Nephron (organoid): ENCODE data around the gene DRGX.

Experiments
- H3K27ac Mint-ChIP-seq, 3 experiments: 2 replicates each; pipeline ENCODE4 v1.8.0; 2020; ENCODE audit warnings: mixed read lengths in 3 of 3, mild to moderate bottlenecking in 2 of 3, moderate library complexity in 1 of 3
- H3K27me3 Mint-ChIP-seq: 2 replicates; pipeline ENCODE4 v1.8.0; 2021; ENCODE audit warnings: low read depth, mild to moderate bottlenecking, moderate library complexity, mixed read lengths
- H3K36me3 Mint-ChIP-seq: 2 replicates; pipeline ENCODE4 v1.8.0; 2020; ENCODE audit warnings: low read depth, mixed read lengths
- H3K4me1 Mint-ChIP-seq: 2 replicates; pipeline ENCODE4 v1.8.0; 2020; ENCODE audit warnings: mixed read lengths
- H3K4me3 Mint-ChIP-seq, 3 experiments: 2 replicates each; pipeline ENCODE4 v1.8.0; 2020; ENCODE audit warnings: mild to moderate bottlenecking in 3 of 3, mixed read lengths in 3 of 3, moderate library complexity in 2 of 3
- H3K9me3 Mint-ChIP-seq: 2 replicates; pipeline ENCODE4 v1.8.0; 2020; ENCODE audit warnings: mixed read lengths
- TF ChIP-seq, protein P1 (sequence below), 3 experiments: fragments of 200-600 bp; sonication (generic); IDR thresholded peaks; one replicate each; pipeline ENCODE4 v1.5.0; 2021; ENCODE audit warnings: antibody characterized with exemption in 3 of 3; ENCODE audit not compliant: unreplicated experiment in 3 of 3

Gene DRGX

DNA sequence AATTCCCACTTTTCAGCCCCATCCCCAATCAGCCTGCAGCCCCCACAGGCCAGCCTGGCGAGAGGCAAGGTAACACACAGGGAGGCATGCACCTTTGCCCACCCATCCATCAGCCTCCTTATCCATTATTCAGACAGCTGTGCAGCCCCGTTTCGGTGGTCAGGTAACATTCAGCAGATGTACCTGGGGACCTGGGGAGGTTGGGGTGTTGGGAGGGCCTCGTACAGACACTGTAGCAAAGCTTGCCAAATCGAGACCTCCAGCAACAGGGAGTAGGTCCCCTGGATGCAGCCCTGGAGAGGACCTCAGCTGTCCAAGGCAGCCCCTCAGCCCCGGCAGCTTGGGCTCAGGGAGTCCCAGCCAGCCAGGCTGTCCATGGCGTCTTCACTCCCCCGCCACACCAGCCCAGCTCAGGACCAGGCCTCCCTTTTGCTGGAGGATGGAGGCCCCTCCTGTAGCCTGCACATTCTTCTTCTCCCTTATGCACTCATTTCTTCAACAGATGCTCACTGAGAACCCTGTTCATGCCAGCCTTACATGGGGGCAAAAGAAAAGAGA is 8.5 kb upstream of the DRGX start:
- Mint-ChIP-seq H3K36me3 (no peaks in the 10 kb centered on the region), H3K27ac (no peak overlapping the region), H3K9me3 (no peaks in the 10 kb centered on the region), H3K4me3 (no peak overlapping the region), H3K4me1 (no peaks in the 10 kb centered on the region), H3K27me3 (peaks cover 87% of the 10 kb centered on the region)
- TF ChIP-seq, protein P1, sequence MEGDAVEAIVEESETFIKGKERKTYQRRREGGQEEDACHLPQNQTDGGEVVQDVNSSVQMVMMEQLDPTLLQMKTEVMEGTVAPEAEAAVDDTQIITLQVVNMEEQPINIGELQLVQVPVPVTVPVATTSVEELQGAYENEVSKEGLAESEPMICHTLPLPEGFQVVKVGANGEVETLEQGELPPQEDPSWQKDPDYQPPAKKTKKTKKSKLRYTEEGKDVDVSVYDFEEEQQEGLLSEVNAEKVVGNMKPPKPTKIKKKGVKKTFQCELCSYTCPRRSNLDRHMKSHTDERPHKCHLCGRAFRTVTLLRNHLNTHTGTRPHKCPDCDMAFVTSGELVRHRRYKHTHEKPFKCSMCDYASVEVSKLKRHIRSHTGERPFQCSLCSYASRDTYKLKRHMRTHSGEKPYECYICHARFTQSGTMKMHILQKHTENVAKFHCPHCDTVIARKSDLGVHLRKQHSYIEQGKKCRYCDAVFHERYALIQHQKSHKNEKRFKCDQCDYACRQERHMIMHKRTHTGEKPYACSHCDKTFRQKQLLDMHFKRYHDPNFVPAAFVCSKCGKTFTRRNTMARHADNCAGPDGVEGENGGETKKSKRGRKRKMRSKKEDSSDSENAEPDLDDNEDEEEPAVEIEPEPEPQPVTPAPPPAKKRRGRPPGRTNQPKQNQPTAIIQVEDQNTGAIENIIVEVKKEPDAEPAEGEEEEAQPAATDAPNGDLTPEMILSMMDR (IDR thresholded peaks at IDR 0.05; ENCODE audit: unreplicated experiment in 3 of 3): no peak

DNA sequence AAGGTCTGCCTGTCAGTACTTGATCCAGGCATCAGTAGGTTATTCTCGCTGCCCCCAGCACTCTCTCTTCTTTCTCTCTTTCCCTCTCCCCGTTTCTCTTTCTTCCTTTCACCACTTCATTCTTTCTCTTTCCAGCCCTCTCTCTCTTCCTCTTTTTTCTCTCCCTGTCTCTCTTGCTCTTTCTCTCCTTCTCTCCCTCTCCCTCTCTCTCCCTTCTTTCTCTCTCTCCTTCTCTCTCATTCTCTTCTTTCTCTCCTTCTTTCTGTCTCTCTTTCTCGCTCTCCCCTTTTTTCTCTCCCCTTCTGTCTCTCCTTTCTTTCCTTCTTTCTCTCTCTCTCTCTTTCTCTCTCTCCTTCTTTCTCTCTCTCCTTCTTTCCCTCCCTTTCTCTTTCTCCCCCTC is 7.5 kb upstream of the DRGX start:
- Mint-ChIP-seq H3K4me1 (peaks cover 6% of the 10 kb centered on the region), H3K27ac (no peak overlapping the region), H3K36me3 (no peaks in the 10 kb centered on the region), H3K9me3 (no peaks in the 10 kb centered on the region), H3K27me3 (peaks cover 88% of the 10 kb centered on the region), H3K4me3 (no peak overlapping the region)
- TF ChIP-seq, protein P1 (IDR thresholded peaks at IDR 0.05; ENCODE audit: unreplicated experiment in 3 of 3): no peak

DNA sequence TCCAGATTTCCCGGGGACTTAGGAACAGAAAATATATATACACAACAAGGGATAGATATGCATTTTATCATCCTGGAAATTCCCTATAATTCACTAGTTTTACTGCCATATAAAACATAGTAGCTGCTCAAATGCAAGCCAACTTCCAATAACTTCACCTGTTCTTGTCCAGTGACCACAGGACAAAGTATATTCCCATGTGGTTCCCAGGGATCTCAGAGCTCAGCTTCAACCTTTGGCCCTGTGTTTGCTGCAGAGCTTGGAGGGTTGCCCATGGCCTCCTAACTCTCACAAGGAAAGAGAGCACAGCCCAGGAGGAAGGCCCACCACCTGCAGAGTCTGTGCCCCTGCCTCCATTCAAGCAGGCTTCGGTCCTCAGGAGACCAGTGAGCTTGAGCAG is 4.5 kb upstream of the DRGX start:
- Mint-ChIP-seq H3K9me3 (no peaks in the 10 kb centered on the region), H3K27ac (no peak overlapping the region)

DNA sequence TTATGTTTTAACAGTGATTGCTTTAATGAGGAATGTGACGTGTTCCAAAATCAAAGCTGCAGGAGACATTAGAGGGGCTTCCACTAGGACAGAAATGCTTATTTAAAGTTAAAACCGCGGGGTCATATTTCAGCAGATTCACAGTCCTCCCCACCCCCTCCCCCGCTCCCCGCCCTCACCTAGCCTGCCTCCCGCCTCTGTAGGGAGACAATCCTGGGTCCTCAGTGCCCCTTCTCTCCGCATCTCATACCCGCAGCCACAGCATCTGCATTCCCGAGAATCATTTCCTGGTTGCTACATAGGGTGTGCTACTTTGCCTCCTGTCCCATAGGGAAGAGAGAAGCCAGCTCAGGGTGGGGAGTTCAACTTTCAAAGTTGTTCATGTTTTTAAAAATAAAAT is 3.1 kb upstream of the DRGX start:
- peaks cover 99% of the 10 kb centered on the region for H3K27me3 Mint-ChIP-seq
- H3K36me3 Mint-ChIP-seq: no peaks in the 10 kb centered on the region
- peaks cover 6% of the 10 kb centered on the region for H3K4me1 Mint-ChIP-seq
- H3K27ac Mint-ChIP-seq: no peak overlapping the region
- TF ChIP-seq, protein P1 (IDR thresholded peaks at IDR 0.05; ENCODE audit: unreplicated experiment in 3 of 3): no peak
- H3K9me3 Mint-ChIP-seq: no peaks in the 10 kb centered on the region
- peak overlapping the region; percentile 25 to 71 (median 55) for H3K4me3 Mint-ChIP-seq

More for the DNA sequence above, 4.5 kb upstream of the DRGX start:
- TF ChIP-seq, protein P1 (IDR thresholded peaks at IDR 0.05; ENCODE audit: unreplicated experiment in 3 of 3): no peak
- H3K4me1 Mint-ChIP-seq: peaks cover 6% of the 10 kb centered on the region
- H3K4me3 Mint-ChIP-seq: no peak overlapping the region
- no peaks in the 10 kb centered on the region for H3K36me3 Mint-ChIP-seq
- peaks cover 99% of the 10 kb centered on the region for H3K27me3 Mint-ChIP-seq

DNA sequence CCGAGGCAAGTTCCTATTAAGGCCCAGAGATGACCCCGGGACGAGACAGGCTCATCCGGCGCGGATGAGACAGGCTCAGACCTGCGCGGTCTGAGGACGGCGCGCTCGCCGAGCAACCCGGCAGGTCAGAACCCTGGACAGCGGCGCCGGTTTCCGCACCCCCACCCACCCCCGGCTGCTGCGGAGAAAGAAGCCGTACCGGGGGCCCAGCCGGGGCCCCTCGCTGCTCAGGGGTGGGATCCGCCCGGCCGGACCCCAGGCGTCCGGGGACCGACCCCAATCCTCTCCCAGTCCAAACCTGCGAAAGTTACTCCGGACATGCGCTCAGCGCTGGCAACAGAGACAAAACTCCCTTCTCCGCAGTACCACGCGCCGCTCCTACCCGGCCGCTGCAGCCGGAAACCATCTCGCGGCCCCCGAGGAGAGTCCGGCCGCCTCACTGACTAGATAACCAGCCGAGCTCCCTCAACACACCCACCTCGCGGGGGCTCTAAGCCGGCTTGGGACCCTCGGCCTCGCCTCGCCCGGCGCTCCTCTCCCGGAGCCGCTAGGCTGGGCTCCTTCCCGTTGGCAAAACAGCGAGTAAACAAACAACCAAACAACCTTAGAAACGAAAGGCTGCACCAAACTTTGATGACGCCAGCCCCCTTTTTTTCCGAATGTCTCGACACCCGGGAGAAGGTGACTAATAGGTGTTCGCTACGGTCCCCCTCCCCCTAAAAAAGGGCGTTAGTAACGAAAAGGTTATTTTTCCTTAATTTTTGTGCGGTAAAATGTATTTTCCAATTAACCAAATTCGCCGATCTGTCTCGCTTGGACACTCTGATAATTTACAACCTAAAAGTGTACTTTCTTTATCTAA is 2.3 kb upstream of the DRGX start:
- no peaks in the 10 kb centered on the region for H3K9me3 Mint-ChIP-seq
- peaks cover 99% of the 10 kb centered on the region for H3K27me3 Mint-ChIP-seq
- H3K36me3 Mint-ChIP-seq: no peaks in the 10 kb centered on the region
- H3K27ac Mint-ChIP-seq: no peak overlapping the region
- H3K4me3 Mint-ChIP-seq: peak overlapping the region; percentile 55 to 76 (median 71)
- H3K4me1 Mint-ChIP-seq: peaks cover 6% of the 10 kb centered on the region
- TF ChIP-seq, protein P1 (IDR thresholded peaks at IDR 0.05; ENCODE audit: unreplicated experiment in 3 of 3): no peak
